PC-9 (cell line): ENCODE results near the gene USP13. TPM values are rescaled to one million over a fixed set of nuclear protein-coding genes. Genes with fewer than 3 reads are reported as not detected.
"Not testable (repeated sequence)": the region's sequence is repeated elsewhere in the genome, so short reads cannot be mapped to it uniquely, and the experiment has no call there.

ENCODE experiments used
- BruUV-seq: library from RNA; stranded (reverse); fragments of 400-500 nt; replicated peaks from 2 replicates; lab custom pipeline; 2021; lab: Mats Ljungman, UMichigan
- CTCF ChIA-PET: fragments of 300-600 bp; sonication (Branson Sonifier 250); formaldehyde crosslinking; loops from one replicate; lab custom pipeline; 2022; ENCODE audit warnings: antibody characterized with exemption; lab: Charles Lee
- POLR2A ChIA-PET: fragments of 300-600 bp; sonication (Branson Sonifier 250); formaldehyde crosslinking; loops from one replicate; lab custom pipeline; 2022; ENCODE audit warnings: antibody characterized with exemption; ENCODE audit not compliant: unreplicated experiment; lab: Charles Lee
- DNase-seq, 2 experiments: peaks; one replicate each; pipeline versions ENCODE4 v3.0.0 to v3.0.0-alpha.2; 2015 to 2022; ENCODE audit warnings: mixed read lengths in 1 of 2
- H2AFZ ChIP-seq: fragments of 200-600 bp; sonication (generic); 2 replicates; pipeline ENCODE4 v1.8.1; 2017; ENCODE audit warnings: antibody characterized with exemption
- H3F3A ChIP-seq: fragments of 200-600 bp; sonication (generic); 2 replicates; pipeline ENCODE4 v1.8.1; 2017; ENCODE audit warnings: antibody characterized with exemption, mild to moderate bottlenecking, low read depth; ENCODE audit not compliant: insufficient read depth
- H3K27ac ChIP-seq: fragments of 200-600 bp; sonication (generic); 2 replicates; pipeline ENCODE4 v1.6.1; 2016; ENCODE audit warnings: mixed run types
- H3K27me3 ChIP-seq: fragments of 200-600 bp; sonication (generic); 2 replicates; pipeline ENCODE4 v1.6.1; 2016; ENCODE audit warnings: low read depth, mixed run types; ENCODE audit not compliant: insufficient read depth
- H3K36me3 ChIP-seq: fragments of 200-600 bp; sonication (generic); 2 replicates; pipeline ENCODE4 v1.6.1; 2016; ENCODE audit warnings: low read depth, mixed run types
- H3K4me1 ChIP-seq: fragments of 200-600 bp; sonication (generic); replicated peaks from 2 replicates; pipeline ENCODE4 v1.6.1; 2016; ENCODE audit warnings: mixed run types; ENCODE audit not compliant: insufficient read depth
- H3K4me2 ChIP-seq: fragments of 200-600 bp; sonication (generic); 2 replicates; pipeline ENCODE4 v1.6.1; 2017; ENCODE audit warnings: mixed run types
- H3K4me3 ChIP-seq: fragments of 200-600 bp; sonication (generic); 2 replicates; pipeline ENCODE4 v1.6.1; 2016; ENCODE audit warnings: mixed run types
- H3K79me2 ChIP-seq: fragments of 200-600 bp; sonication (generic); 2 replicates; pipeline ENCODE4 v1.6.1; 2017; ENCODE audit warnings: low read depth, mixed run types
- H3K9me2 ChIP-seq: fragments of 200-600 bp; sonication (generic); 2 replicates; pipeline ENCODE4 v1.8.1; 2017; ENCODE audit warnings: mild to moderate bottlenecking; ENCODE audit not compliant: insufficient read depth
- H3K9me3 ChIP-seq: fragments of 200-600 bp; sonication (generic); 2 replicates; pipeline ENCODE4 v1.8.1; 2016; ENCODE audit warnings: low read depth; ENCODE audit not compliant: insufficient read depth
- H4K20me1 ChIP-seq: fragments of 200-600 bp; sonication (generic); 2 replicates; pipeline ENCODE4 v1.8.1; 2017; ENCODE audit not compliant: insufficient read depth
- CTCF ChIP-seq: fragments of 200-600 bp; sonication (generic); conservative IDR thresholded peaks from 2 replicates; pipeline ENCODE4 v1.6.1; 2017; ENCODE audit warnings: mixed run types, antibody characterized with exemption, mild to moderate bottlenecking, moderate library complexity
- EZH2 ChIP-seq: fragments of 200-600 bp; sonication (generic); IDR thresholded peaks from 2 replicates; pipeline ENCODE4 v1.8.0; 2017; ENCODE audit warnings: antibody characterized with exemption, low read depth
- intact Hi-C: fragments of 100-400 bp; cut with micrococcal nuclease; formaldehyde crosslinking; loops from one replicate; pipeline ENCODE4 v1.10.0; 2022; ENCODE audit not compliant: unreplicated experiment
- total RNA-seq: library from RNA; stranded (reverse); gene quantifications from 2 replicates; pipeline ENCODE4 v1.2.3, GENCODE V29; 2021

Gene USP13
- total RNA-seq, 1 experiment from 2014 or later, result 24.7 TPM

GRCh38 chr3:179682426-179683080, 29.7 kb downstream of the USP13 start:
- no peak overlapping the region for H3K4me3 ChIP-seq
- DNase-seq, result no peak
- no peak overlapping the region for H3K4me2 ChIP-seq
- no peaks in the 10 kb centered on the region for H3K4me1 ChIP-seq
- no peaks in the 10 kb centered on the region for H3K9me2 ChIP-seq
- H3K36me3 ChIP-seq, result no peaks in the 10 kb centered on the region
- H4K20me1 ChIP-seq, result no peaks in the 10 kb centered on the region
- peaks cover 18% of the 10 kb centered on the region for H3K79me2 ChIP-seq
- no peak for TF ChIP-seq EZH2
- no peak for TF ChIP-seq CTCF
- H3K27ac ChIP-seq, result no peak overlapping the region
- H3F3A ChIP-seq, result no peaks in the 10 kb centered on the region
- no peaks in the 10 kb centered on the region for H3K9me3 ChIP-seq
- ChIA-PET POLR2A (no interaction called here), CTCF (no interaction called here)
- intact Hi-C loops, result no loop called here
- no peak overlapping the region for H2AFZ ChIP-seq
- BruUV-seq, result no TSS peak
- no peaks in the 10 kb centered on the region for H3K27me3 ChIP-seq

- POLR2A ChIA-PET, H3K4me3 ChIP-seq, H3K9me2 ChIP-seq, BruUV-seq, H3K36me3 ChIP-seq, H2AFZ ChIP-seq, H3K27me3 ChIP-seq, H3F3A ChIP-seq, H3K4me1 ChIP-seq, H3K4me2 ChIP-seq, intact Hi-C loops, H3K9me3 ChIP-seq, H4K20me1 ChIP-seq, DNase-seq, H3K27ac ChIP-seq, CTCF ChIA-PET: not testable (repeated sequence)
- peaks cover 10% of the 10 kb centered on the region; the same call in 1 of the 2 replicates for H3K79me2 ChIP-seq
These were observed 30.4 kb downstream of the USP13 start for GRCh38 chr3:179683286-179683685.

GRCh38 chr3:179687967-179688535, 35.2 kb downstream of the USP13 start:
- Histone ChIP-seq H3K9me2 (no peaks in the 10 kb centered on the region), H3K4me2 (no peak overlapping the region), H3K27ac (no peak overlapping the region), H3K4me1 (no peaks in the 10 kb centered on the region), H3K79me2 (no peaks in the 10 kb centered on the region), H4K20me1 (no peaks in the 10 kb centered on the region), H2AFZ (no peak overlapping the region), H3F3A (no peaks in the 10 kb centered on the region), H3K27me3 (no peaks in the 10 kb centered on the region), H3K36me3 (no peaks in the 10 kb centered on the region), H3K9me3 (no peaks in the 10 kb centered on the region), H3K4me3 (no peak overlapping the region)
- intact Hi-C loops, result no loop called here
- no peak for DNase-seq
- POLR2A ChIA-PET, result no interaction called here
- CTCF ChIA-PET, result no interaction called here
- no TSS peak for BruUV-seq
- TF ChIP-seq CTCF (no peak), EZH2 (no peak)
